Brain microvascular endothelial cell (primary cell): ENCODE results near the gene CNMD.

Experiments
- DNase-seq: peaks from one replicate; pipeline ENCODE4 v3.0.0-alpha.2; 2020
- H3K27ac ChIP-seq: fragments of 250-450 bp; sonication (Bioruptor Pico); 2 replicates; pipeline ENCODE4 v1.5.1; 2020; ENCODE audit warnings: mild to moderate bottlenecking, moderate library complexity
- H3K27me3 ChIP-seq: fragments of 250-450 bp; sonication (Bioruptor Pico); replicated peaks from 2 replicates; pipeline ENCODE4 v1.5.1; 2020; ENCODE audit warnings: mild to moderate bottlenecking
- H3K36me3 ChIP-seq: fragments of 250-450 bp; sonication (Bioruptor Pico); replicated peaks from 2 replicates; pipeline ENCODE4 v1.5.1; 2020; ENCODE audit warnings: mild to moderate bottlenecking
- H3K4me3 ChIP-seq: 2 replicates; pipeline ENCODE4 v1.5.1; 2011; ENCODE audit warnings: low read depth, mild to moderate bottlenecking, control low read depth, low read length, moderate library complexity
- in situ Hi-C: cut with HindIII; loops from 2 replicates; pipeline ENCODE4 v1.10.0; 2017; ENCODE audit warnings: low sequenced_read_pairs, low pct_ligation_motif_present
- TF ChIP-seq, protein P1 (sequence below): IDR thresholded peaks from 2 replicates; pipeline ENCODE4 v1.5.1; 2011; ENCODE audit warnings: low read depth, mild to moderate bottlenecking, moderate library complexity, low read length, control low read depth, inconsistent platforms; ENCODE audit errors: missing control alignments

The CNMD gene

DNA sequence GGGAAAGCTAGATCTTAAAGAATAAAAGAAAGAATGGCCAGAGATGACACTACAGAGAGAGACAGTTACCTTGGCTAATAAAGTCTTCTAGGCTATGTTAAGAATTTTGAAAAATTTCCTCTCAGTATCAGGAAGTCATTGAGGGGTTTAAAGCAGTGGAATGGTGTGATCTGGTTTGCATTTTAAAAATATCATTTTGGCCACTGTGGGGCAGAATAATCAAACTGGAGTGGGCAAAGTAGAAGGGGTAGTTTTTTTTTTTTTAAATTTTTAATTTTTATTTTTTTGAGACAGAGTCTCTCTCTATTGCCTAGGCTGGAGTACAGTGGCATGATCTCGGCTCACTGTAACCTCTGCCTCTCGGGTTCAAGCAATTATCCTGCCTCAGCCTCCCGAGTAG, 4.4 kb upstream of the CNMD start:
- no peak for DNase-seq
- in situ Hi-C loops: no loop called here
- Histone ChIP-seq H3K27me3 (peaks cover 15% of the 10 kb centered on the region), H3K36me3 (no peaks in the 10 kb centered on the region), H3K27ac (no peak overlapping the region), H3K4me3 (no peak overlapping the region)
- TF ChIP-seq, protein P1, sequence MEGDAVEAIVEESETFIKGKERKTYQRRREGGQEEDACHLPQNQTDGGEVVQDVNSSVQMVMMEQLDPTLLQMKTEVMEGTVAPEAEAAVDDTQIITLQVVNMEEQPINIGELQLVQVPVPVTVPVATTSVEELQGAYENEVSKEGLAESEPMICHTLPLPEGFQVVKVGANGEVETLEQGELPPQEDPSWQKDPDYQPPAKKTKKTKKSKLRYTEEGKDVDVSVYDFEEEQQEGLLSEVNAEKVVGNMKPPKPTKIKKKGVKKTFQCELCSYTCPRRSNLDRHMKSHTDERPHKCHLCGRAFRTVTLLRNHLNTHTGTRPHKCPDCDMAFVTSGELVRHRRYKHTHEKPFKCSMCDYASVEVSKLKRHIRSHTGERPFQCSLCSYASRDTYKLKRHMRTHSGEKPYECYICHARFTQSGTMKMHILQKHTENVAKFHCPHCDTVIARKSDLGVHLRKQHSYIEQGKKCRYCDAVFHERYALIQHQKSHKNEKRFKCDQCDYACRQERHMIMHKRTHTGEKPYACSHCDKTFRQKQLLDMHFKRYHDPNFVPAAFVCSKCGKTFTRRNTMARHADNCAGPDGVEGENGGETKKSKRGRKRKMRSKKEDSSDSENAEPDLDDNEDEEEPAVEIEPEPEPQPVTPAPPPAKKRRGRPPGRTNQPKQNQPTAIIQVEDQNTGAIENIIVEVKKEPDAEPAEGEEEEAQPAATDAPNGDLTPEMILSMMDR: no peak

DNA sequence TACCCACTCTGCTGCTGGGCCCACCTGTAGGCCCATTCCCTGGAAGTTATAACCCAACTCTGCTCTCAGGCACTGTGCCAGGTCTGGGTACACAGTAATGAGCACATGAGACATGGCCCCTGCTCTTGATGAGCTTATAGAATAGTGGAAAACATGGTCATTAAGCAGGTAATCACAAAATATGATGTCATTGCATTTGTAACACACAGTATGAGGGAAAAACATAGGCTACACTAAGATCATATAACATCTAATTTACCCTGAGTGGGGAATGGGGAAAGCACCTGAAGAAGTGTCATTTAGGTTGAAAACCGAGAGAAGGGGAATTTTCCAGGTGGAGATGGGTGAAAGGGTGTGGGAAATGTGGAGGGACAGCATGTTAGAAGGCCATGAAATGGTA, 3.9 kb upstream of the CNMD start:
- H3K27ac ChIP-seq: no peak overlapping the region
- H3K27me3 ChIP-seq: peaks cover 19% of the 10 kb centered on the region
- DNase-seq: no peak
- TF ChIP-seq, protein P1: no peak
- H3K4me3 ChIP-seq: no peak overlapping the region
- in situ Hi-C loops: no loop called here
- H3K36me3 ChIP-seq: no peaks in the 10 kb centered on the region

DNA sequence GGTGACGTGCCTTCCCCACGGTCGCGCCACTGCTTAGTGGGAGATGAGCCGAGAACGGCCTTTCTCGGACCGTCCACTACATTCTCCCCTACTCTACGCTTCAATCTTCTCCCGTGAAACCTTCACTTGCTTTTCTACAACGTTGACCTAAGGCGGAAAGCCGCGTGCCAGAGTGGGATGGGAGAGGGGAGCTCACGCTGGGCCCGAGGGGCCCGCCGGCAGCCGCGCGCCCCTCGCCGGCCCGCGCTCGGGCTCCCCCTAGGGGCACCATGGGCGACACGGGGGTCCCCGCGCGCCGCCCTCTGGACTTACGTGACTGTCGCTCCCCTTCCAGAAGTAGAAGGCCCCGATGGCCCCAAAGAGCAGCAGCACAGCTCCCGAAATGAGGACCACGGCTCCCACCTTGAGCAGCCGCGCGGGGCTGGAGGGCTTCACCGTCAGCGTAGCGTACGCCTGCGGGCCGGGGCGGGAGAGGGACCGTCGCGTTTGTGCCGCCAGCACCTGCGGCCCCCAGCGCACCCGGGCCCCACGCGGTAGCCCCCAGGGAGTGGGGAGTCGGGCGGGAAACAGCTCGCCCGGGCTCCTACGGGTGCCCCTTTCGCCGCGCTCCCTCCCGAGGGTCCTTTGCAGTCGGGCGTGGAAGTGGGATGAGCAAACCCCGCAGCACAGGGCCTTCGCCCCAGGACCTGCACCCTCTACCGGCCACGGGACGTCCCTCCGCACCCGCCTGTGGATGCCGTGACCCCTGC, 727 bp downstream of the CNMD start:
- no peak for DNase-seq
- TF ChIP-seq, protein P1: peak; percentile 47
- no peak overlapping the region for H3K27ac ChIP-seq
- H3K36me3 ChIP-seq: no peaks in the 10 kb centered on the region
- H3K27me3 ChIP-seq: peaks cover 21% of the 10 kb centered on the region
- peak overlapping the region; percentile 38 for H3K4me3 ChIP-seq
- in situ Hi-C loops: no loop called here

DNA sequence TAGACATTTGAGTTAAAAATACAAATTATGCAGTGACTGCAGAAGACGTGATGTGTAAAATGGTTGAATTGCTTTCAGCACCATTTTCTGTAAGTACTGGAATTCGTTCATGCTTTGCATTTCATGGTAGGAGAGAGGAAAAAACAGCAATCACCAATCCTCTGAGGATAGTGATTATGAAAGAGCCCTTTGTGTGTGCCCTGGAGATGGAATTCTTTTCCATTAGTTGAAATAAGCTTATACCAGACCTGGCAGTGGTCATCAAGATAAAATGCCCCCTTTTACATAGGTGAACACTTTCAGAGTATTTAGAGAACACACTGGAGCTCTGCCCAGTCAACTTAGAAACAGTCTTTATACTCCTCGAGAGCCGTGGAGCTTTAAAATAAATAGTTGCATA, 1.7 kb downstream of the CNMD start:
- no peaks in the 10 kb centered on the region for H3K36me3 ChIP-seq
- H3K4me3 ChIP-seq: no peak overlapping the region
- TF ChIP-seq, protein P1: no peak
- H3K27me3 ChIP-seq: peaks cover 21% of the 10 kb centered on the region
- no peak overlapping the region for H3K27ac ChIP-seq
- DNase-seq: no peak
- in situ Hi-C loops: no loop called here

DNA sequence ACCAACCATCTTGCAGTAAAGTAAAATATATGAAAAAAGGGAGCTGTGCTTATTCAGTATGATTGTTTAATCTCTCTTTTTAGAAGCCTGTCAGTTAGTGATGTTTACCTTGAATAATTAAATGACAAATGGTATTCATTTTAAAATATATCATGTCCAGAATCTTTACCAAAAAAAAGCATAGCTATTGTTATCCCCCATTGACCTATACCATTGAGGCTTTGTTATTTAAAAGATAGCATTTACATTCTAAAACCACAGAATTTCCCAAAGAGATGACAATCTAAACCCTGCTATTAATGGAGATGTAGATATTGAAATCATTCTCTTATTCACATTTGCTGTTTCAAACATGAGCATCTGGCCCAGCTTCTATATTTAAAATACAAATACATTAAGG, 2.2 kb downstream of the CNMD start:
- Histone ChIP-seq H3K36me3 (no peaks in the 10 kb centered on the region), H3K27me3 (peaks cover 21% of the 10 kb centered on the region), H3K27ac (no peak overlapping the region), H3K4me3 (no peak overlapping the region)
- in situ Hi-C loops: no loop called here
- no peak for DNase-seq
- TF ChIP-seq, protein P1: no peak

DNA sequence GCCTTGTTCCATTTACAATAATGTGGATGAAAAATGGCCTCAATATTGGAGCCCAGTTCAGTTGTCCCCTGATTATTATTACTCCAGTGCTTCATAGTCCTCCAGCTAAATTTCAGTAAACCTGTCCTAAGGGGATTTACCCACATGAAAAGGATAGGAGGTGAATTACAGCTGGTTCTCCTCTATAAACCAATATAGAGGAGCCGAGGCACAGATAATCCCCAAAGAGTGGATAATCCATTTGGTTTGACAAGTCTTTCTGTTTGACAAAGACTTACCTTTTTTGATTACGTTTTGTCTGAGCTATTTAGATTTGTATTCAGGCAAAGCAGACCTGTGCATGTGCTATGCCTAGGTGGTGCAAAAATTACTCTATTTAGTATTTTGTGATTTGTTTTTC, 2.7 kb downstream of the CNMD start:
- H3K27me3 ChIP-seq: peaks cover 21% of the 10 kb centered on the region
- no peak for DNase-seq
- H3K4me3 ChIP-seq: no peak overlapping the region
- in situ Hi-C loops: no loop called here
- H3K27ac ChIP-seq: no peak overlapping the region
- TF ChIP-seq, protein P1: no peak
- H3K36me3 ChIP-seq: no peaks in the 10 kb centered on the region
